ENCODE measurements around the gene ZNF581. TPM values are rescaled to one million over a fixed set of nuclear protein-coding genes. Genes with fewer than 3 reads are reported as not detected.

ZNF581 gene
- total RNA-seq, 1 donor from 2014 or later, result 22.7 TPM

- intact Hi-C loops (cut with DNase I), result no loop called here
- Histone ChIP-seq H3K9me3 (no peaks in the 10 kb centered on the region), H3K4me1 (peaks cover 29% of the 10 kb centered on the region), H3K36me3 (peaks cover 96% of the 10 kb centered on the region), H3K27me3 (ENCODE audit: low read depth) (no peaks in the 10 kb centered on the region), H3K27ac (no peak overlapping the region), H3K4me3 (peak overlapping the region; percentile 17)
- DNase-seq (no peak), ATAC-seq (peak; percentile 86 to 89)
- no peak for TF ChIP-seq CTCF (IDR thresholded peaks at IDR 0.05)
These were observed 40.2 kb downstream of the ZNF581 start for GRCh38 chr19:55683449-55684261.

GRCh38 chr19:55684946-55685681 is 41.7 kb downstream of the ZNF581 start:
- no peaks in the 10 kb centered on the region for H3K27me3 ChIP-seq (ENCODE audit: low read depth)
- peak; percentile 45 for DNase-seq
- H3K9me3 ChIP-seq, result no peaks in the 10 kb centered on the region
- H3K4me1 ChIP-seq, result peaks cover 21% of the 10 kb centered on the region
- no peak for ATAC-seq
- no peak for TF ChIP-seq CTCF (IDR thresholded peaks at IDR 0.05)
- no peak overlapping the region for H3K4me3 ChIP-seq
- no peak overlapping the region for H3K27ac ChIP-seq
- H3K36me3 ChIP-seq, result peaks cover 96% of the 10 kb centered on the region
- intact Hi-C loops (cut with DNase I), result no loop called here

GRCh38 chr19:55685776-55686175 is 42.3 kb downstream of the ZNF581 start:
- ATAC-seq (no peak), DNase-seq (no peak)
- Histone ChIP-seq H3K4me1 (peaks cover 16% of the 10 kb centered on the region), H3K36me3 (peaks cover 96% of the 10 kb centered on the region), H3K27me3 (ENCODE audit: low read depth) (no peaks in the 10 kb centered on the region), H3K9me3 (no peaks in the 10 kb centered on the region), H3K27ac (no peak overlapping the region), H3K4me3 (no peak overlapping the region)
- intact Hi-C loops (cut with DNase I), result no loop called here
- TF ChIP-seq CTCF (IDR thresholded peaks at IDR 0.05), result no peak

- no peaks in the 10 kb centered on the region for H3K9me3 ChIP-seq
- TF ChIP-seq CTCF (IDR thresholded peaks at IDR 0.05), result no peak
- intact Hi-C loops (cut with DNase I), result no loop called here
- H3K4me1 ChIP-seq, result peaks cover 16% of the 10 kb centered on the region
- H3K36me3 ChIP-seq, result peaks cover 96% of the 10 kb centered on the region
- H3K4me3 ChIP-seq, result no peak overlapping the region
- DNase-seq (peak; percentile 36), ATAC-seq (no peak)
- H3K27me3 ChIP-seq (ENCODE audit: low read depth), result no peaks in the 10 kb centered on the region
- H3K27ac ChIP-seq, result no peak overlapping the region
These were observed 43.0 kb downstream of the ZNF581 start for GRCh38 chr19:55686311-55687050.

Data from lower lobe of right lung (tissue), 2 donors.